Measurements from ENCODE around the gene NFATC2. TPM values are rescaled to one million over a fixed set of nuclear protein-coding genes. Genes with fewer than 3 reads are reported as not detected.
A peak's percentile ranks its signal among the peaks of the same experiment; 100 is the strongest.

Gene NFATC2
- total RNA-seq, 1 donor from 2014 or later = 2.0 TPM

DNA sequence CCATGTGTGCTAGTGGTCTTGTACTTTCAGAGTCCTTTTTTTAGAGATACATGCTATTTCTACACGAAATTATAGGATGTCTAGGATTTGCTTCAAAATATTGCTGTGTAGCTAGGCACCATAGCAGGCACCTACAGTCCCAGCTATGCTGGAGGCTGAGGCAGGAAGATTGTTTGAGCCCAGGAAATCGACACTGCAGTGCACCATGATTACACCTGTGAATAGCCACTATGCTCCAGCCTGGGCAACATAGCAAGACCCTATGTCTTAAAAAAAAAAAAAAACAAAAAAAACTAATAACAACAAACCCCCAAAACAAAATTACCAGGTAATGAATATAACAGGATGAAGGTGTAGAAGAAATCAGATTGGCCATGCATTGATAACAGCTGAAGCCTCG lies 121.7 kb downstream of the NFATC2 start:
- H3K9me3 Mint-ChIP-seq (ENCODE audit: low read depth) = no peaks in the 10 kb centered on the region
- no peak for DNase-seq (ENCODE audit: low spot score)
- H3K27ac Mint-ChIP-seq (ENCODE audit: unreplicated experiment) = no peak overlapping the region
- H3K4me1 Mint-ChIP-seq (ENCODE audit: low read depth) = peaks cover 22% of the 10 kb centered on the region
- H3K36me3 Mint-ChIP-seq (ENCODE audit: low read depth) = no peaks in the 10 kb centered on the region
- no peak overlapping the region for H3K4me3 Mint-ChIP-seq (ENCODE audit: unreplicated experiment)
- TF ChIP-seq, protein P1, sequence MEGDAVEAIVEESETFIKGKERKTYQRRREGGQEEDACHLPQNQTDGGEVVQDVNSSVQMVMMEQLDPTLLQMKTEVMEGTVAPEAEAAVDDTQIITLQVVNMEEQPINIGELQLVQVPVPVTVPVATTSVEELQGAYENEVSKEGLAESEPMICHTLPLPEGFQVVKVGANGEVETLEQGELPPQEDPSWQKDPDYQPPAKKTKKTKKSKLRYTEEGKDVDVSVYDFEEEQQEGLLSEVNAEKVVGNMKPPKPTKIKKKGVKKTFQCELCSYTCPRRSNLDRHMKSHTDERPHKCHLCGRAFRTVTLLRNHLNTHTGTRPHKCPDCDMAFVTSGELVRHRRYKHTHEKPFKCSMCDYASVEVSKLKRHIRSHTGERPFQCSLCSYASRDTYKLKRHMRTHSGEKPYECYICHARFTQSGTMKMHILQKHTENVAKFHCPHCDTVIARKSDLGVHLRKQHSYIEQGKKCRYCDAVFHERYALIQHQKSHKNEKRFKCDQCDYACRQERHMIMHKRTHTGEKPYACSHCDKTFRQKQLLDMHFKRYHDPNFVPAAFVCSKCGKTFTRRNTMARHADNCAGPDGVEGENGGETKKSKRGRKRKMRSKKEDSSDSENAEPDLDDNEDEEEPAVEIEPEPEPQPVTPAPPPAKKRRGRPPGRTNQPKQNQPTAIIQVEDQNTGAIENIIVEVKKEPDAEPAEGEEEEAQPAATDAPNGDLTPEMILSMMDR (IDR thresholded peaks at IDR 0.05) = no peak
- no peaks in the 10 kb centered on the region for H3K27me3 Mint-ChIP-seq (ENCODE audit: low read depth)

- Mint-ChIP-seq H3K4me3 (ENCODE audit: unreplicated experiment) (no peak overlapping the region), H3K4me1 (ENCODE audit: low read depth) (peaks cover 22% of the 10 kb centered on the region), H3K9me3 (ENCODE audit: low read depth) (no peaks in the 10 kb centered on the region), H3K27ac (ENCODE audit: unreplicated experiment) (peak overlapping the region; percentile 59), H3K27me3 (ENCODE audit: low read depth) (no peaks in the 10 kb centered on the region), H3K36me3 (ENCODE audit: low read depth) (no peaks in the 10 kb centered on the region)
- DNase-seq (ENCODE audit: low spot score) = no peak
- TF ChIP-seq, protein P1 (IDR thresholded peaks at IDR 0.05) = no peak
These were observed 122.4 kb downstream of the NFATC2 start for GRCh38 chr20:51420111-51420510.

- Mint-ChIP-seq H3K27me3 (ENCODE audit: low read depth) (no peaks in the 10 kb centered on the region), H3K36me3 (ENCODE audit: low read depth) (no peaks in the 10 kb centered on the region), H3K4me3 (ENCODE audit: unreplicated experiment) (no peak overlapping the region), H3K9me3 (ENCODE audit: low read depth) (no peaks in the 10 kb centered on the region), H3K4me1 (ENCODE audit: low read depth) (peaks cover 22% of the 10 kb centered on the region), H3K27ac (ENCODE audit: unreplicated experiment) (no peak overlapping the region)
- DNase-seq (ENCODE audit: low spot score) = no peak
- TF ChIP-seq, protein P1 (IDR thresholded peaks at IDR 0.05) = no peak
These were observed 122.9 kb downstream of the NFATC2 start for GRCh38 chr20:51419646-51420045.

DNA sequence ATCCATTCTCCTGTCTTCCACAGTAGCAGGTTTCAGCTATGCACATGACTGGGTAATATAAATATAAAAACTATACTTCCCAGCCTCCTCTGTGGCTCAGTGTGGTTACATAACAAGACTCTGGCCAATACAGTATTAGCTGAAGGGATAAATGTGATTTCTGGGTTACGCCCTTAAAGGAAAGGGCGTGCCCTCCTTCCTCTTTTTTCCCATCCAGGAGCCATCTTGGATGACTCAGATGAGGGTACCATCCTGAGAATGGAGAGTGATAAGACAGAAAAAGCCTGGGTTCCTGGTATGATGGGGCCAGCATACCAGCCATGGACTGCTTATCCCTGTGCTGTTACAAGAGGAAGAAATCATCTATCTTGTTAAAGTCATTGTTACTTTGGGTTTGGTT lies 123.3 kb downstream of the NFATC2 start:
- Mint-ChIP-seq H3K27ac (ENCODE audit: unreplicated experiment) (no peak overlapping the region), H3K4me1 (ENCODE audit: low read depth) (peaks cover 21% of the 10 kb centered on the region), H3K4me3 (ENCODE audit: unreplicated experiment) (no peak overlapping the region)

GRCh38 chr20:51418137-51418529 lies 124.4 kb downstream of the NFATC2 start:
- TF ChIP-seq, protein P1 (IDR thresholded peaks at IDR 0.05) = no peak
- Mint-ChIP-seq H3K4me1 (ENCODE audit: low read depth) (peaks cover 13% of the 10 kb centered on the region), H3K27ac (ENCODE audit: unreplicated experiment) (no peak overlapping the region), H3K36me3 (ENCODE audit: low read depth) (no peaks in the 10 kb centered on the region), H3K27me3 (ENCODE audit: low read depth) (no peaks in the 10 kb centered on the region), H3K4me3 (ENCODE audit: unreplicated experiment) (no peak overlapping the region), H3K9me3 (ENCODE audit: low read depth) (no peaks in the 10 kb centered on the region)
- no peak for DNase-seq (ENCODE audit: low spot score)

More for the DNA sequence above, 123.3 kb downstream of the NFATC2 start:
- H3K27me3 Mint-ChIP-seq (ENCODE audit: low read depth) = no peaks in the 10 kb centered on the region
- TF ChIP-seq, protein P1 (IDR thresholded peaks at IDR 0.05) = no peak
- H3K36me3 Mint-ChIP-seq (ENCODE audit: low read depth) = no peaks in the 10 kb centered on the region
- no peak for DNase-seq (ENCODE audit: low spot score)
- no peaks in the 10 kb centered on the region for H3K9me3 Mint-ChIP-seq (ENCODE audit: low read depth)

Measured in chondrocyte (in vitro differentiated cells).